Activated CD8-positive, alpha-beta memory T cell treated with anti-CD3 and anti-CD28 coated beads for 24 hours (primary cell): ENCODE measurements around the gene BCAT1.
"Not testable (repeated sequence)": the region's sequence is repeated elsewhere in the genome, so short reads cannot be mapped to it uniquely, and the experiment has no call there.

Source experiments
- DNase-seq: peaks from one replicate; pipeline ENCODE4 v3.0.0-alpha.2; 2020

Gene BCAT1

DNA sequence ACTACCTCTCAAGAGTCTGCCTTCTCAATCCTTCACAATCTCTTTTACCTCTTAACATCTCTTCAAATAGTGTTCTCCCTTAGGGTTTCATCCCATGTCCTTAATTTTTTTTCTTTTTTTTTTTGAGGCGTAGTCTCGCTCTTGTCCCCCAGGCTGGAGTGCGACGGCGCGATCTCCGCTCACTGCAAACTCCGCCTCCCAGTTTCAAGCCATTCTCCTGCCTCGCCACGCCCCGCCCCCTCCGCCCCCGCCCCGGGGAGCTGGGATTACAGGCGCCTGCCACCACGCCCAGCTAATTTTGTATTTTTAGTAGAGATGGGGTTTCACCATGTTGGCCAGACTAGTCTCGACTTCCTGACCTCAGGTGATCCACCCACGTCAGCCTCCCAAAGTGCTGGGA, 7.0 kb upstream of the BCAT1 start:
- DNase-seq = no peak

DNA sequence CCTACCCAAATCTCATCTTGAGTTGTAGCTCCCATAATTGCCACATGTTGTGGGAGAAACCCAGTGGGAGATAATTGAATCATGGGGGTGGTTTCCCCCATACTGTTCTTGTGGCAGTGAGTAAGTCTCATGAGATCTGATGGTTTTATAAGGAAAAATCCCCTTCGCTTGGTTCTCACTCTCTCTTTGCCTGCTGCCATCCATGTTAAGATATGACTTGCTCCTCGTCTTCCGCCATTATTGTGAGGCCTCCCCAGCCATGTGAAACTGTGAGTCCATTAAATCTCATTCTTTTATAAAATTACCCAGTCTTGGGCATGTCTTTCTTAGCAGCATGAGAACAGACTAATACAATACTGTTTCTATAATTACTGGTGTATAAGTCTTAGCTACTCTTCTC, 6.5 kb upstream of the BCAT1 start:
- no peak for DNase-seq

- DNase-seq = no peak
Observed at GRCh38 chr12:24954261-24954660, 5.4 kb upstream of the BCAT1 start.

- no peak for DNase-seq
Observed at GRCh38 chr12:24952389-24952788, 3.5 kb upstream of the BCAT1 start.

GRCh38 chr12:24950231-24950834, 1.4 kb upstream of the BCAT1 start:
- DNase-seq = no peak

GRCh38 chr12:24948420-24948756, 513 bp downstream of the BCAT1 start:
- DNase-seq = no peak

GRCh38 chr12:24947541-24948419, 1.1 kb downstream of the BCAT1 start:
- no peak for DNase-seq

- DNase-seq = no peak
Observed at GRCh38 chr12:24945845-24946244, 3.1 kb downstream of the BCAT1 start.

- DNase-seq = no peak
Observed at GRCh38 chr12:24945039-24945438, 3.9 kb downstream of the BCAT1 start.

GRCh38 chr12:24944601-24944975, 4.3 kb downstream of the BCAT1 start:
- no peak for DNase-seq

DNA sequence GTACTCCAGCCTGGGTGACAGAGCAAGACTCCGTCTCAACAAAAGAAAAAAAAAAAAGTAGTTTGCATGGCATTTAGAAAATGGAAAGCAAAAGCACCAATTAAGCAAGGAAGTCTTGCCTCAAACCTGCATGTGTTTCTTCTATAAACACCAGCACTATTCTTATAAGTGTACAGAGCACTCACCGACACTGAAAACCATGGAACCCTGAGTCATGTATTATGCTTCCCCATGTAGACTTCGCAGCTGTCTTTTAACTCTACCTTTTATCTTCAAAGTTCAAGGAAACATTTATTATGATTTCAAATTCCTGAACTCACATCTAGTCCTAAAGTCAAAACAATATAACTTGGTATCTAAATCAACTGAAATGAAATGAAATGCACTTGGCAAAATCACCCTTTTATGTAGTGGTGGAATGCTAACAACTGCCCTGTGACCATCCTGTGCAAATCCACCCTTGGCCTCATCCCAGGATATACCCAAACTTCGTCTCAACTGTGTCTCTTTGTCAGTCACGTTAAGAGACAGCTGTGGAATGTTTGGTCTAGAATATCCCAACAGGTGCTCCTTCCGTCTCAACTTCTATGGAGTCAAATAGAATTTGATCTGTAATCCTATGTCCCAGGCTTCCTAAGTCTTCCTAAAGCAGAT, 4.8 kb downstream of the BCAT1 start:
- no peak for DNase-seq

GRCh38 chr12:24940157-24940556, 8.7 kb downstream of the BCAT1 start:
- DNase-seq = no peak

DNA sequence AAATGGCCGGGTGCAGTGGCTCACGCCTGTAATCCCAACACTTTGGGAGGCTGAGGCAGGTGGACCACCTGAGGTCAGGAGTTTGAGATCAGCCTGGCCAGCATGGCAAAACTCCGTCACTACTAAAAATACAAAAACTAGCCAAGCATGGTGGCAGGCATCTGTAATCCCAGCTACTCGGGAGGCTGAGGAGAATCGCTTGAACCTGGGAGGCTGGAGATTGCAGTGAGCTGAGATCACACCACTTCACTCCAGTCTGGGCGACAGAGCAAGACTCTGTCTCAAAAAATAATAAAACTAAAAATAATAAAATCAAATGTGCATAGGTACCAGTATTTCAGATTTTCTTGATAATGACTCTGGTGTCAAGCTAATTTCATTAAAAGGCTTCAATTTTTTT, 9.3 kb downstream of the BCAT1 start:
- DNase-seq = not testable (repeated sequence)

DNA sequence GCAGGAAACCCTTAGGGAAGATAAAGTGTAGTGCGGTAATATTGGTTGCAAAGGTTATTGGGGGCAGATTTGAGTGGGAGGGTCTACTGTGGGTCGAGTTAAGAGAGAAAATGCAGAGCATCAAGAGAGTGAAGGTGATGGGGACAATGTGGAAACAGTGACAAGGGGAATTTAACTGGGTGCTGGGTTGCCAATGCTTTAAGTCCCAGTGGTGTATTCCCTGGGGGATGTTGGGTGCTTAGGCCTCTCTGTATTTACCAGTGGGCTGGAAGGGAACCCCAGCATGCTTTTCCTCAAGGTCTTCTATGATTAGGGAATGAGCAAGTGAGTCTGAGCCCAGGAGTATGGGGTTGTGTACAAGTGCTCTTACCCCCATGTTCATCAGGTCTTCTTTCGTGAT, 10.6 kb downstream of the BCAT1 start:
- no peak for DNase-seq

DNA sequence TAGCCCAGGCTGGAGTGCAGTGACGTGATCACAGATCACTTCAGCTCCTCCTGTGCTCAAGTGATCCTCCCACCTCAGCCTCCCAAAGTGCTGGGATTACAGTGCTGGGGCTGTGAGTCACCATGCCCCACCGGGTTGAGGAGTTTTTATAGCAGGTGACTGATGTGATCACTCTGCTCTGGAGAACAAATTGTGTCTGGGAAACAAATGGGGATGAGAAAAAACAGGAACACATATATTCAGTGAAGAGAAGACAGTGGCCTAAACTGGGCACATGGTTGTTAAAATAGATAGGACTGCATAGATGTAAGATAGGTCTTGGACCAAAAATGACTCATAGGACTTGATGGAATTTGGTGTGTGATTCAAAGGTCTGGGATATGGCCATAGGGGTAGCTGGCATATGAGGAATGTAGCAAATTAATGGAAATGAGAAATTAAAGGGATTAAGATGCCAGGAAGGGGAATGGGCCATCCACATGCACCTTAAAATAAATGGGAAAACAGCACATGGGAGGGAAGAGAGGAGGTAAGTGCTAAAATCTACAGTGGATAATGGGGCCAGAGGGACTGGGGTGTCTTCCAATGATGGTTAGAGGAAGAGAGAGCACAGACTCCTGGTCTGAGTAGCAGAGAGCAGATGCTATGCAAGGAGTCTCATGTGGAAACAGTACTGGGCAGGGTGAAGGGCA, 11.2 kb downstream of the BCAT1 start:
- DNase-seq = no peak

- DNase-seq = no peak
Observed at GRCh38 chr12:24933694-24934407, 15.1 kb downstream of the BCAT1 start.

DNA sequence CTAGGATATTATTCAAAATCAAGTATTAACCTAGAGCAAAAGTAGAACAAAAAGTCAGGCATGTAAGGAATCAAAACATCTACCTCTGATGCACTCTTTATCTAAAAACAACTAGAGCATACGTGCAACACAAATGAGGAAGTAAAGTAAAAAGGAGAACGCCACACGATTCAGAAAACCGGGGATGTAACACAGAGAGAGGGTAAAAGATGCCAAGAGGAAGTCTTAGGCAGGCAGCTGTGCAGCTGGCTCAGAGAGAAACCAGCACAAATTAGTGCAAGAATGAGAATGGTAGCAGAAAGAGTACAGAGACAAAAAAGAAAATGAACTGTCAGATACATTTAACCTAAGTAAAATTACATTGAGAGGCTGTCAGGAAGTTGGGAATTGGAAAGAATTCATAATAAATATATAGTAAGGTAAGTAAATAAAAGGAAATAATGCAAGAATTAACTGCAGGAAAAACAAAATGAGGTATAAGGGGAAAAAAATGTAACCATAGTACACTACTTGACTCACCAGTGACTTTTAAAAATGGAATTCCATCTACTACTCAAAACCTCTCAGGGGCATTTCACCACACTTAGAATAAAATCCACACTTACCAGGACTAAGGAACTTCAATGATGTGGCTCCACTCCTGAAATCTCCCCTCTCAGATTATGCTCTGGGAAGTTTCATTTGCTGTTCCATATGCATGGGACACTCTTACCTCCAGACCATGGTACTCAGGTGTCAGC, 17.1 kb downstream of the BCAT1 start:
- no peak for DNase-seq

GRCh38 chr12:24929953-24930352, 18.9 kb downstream of the BCAT1 start:
- DNase-seq = no peak

DNA sequence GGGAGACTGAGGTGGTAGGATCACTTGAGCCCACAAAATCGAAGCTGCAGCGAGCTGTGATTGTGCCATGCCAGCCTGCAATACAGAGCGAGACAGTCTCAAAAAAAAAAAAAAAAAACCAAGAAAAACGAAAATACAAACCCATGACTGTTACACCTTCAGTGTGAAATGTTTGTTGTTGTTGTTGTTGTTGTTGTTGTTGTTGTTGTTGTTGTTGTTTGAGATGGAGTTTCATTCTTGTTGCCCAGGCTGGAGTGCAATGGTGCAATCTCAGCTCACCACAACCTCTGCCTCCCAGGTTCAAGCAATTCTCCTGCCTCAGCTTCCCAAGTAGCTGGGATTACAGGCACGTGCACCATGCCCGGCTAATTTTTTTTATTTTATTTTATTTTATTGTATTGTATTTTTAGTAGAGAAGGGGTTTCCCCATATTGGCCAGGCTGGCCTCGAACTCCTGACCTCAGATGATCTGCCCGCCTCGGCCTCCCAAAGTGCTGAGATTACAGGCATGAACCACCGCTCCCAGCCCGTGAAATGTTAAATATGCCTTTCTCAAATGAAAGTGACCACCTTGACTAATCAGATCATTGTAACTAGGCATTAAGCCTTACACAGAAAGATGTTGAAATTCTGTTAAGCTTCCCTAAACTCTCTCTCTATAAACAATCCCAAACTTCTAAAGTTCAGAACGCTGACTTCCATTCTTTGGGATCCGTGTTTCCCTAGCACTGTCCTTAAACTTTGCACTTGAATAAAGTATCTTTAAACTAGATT, 20.2 kb downstream of the BCAT1 start:
- not testable (repeated sequence) for DNase-seq

GRCh38 chr12:24928131-24928530, 20.8 kb downstream of the BCAT1 start:
- DNase-seq = no peak

DNA sequence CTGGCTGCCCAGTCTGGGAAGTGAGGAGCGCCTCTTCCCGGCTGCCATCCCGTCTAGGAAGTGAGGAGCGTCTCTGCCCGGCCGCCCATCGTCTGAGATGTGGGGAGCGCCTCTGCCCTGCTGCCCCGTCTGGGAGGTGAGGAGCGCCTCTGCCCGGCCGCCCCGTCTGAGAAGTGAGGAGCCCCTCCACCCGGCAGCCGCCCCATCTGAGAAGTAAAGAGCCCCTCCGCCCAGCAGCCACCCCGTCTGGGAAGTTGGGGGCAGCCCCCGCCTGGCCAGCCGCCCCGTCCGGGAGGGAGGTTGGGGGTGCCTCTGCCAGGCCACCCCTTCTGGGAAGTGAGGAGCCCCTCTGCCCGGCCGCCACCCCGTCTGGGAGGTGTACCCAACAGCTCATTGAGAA, 22.8 kb downstream of the BCAT1 start:
- DNase-seq = not testable (repeated sequence)
